GM18517 (cell line): Measurements from ENCODE around the gene GALNT6.

Experiments used
- ATAC-seq: cut with Tn5 transposase; IDR thresholded peaks from one replicate; pipeline ENCODE4 v1.9.1; 2021; ENCODE audit warnings: mild to moderate bottlenecking, moderate library complexity; ENCODE audit not compliant: unreplicated experiment

GALNT6 gene

DNA sequence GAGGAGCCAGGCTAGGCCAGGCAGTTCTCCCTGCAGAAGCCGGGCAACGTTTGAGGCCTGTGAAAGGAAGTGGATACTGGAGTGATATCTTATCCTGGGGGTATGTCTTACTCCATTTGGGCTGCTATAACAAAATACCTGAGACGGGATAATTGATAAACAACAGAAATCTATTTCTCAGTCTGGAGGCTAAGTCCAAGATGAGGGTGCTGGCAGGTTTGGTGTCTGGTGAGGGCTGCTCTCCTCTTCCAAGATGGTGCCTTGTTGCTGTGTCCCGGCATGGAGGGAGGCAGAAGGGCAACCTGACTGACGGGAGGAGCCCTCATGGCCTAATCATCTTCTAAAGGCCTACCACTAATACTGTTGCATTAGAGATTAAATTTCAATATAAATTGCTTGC, 15.7 kb upstream of the GALNT6 start:
- no peak for ATAC-seq

DNA sequence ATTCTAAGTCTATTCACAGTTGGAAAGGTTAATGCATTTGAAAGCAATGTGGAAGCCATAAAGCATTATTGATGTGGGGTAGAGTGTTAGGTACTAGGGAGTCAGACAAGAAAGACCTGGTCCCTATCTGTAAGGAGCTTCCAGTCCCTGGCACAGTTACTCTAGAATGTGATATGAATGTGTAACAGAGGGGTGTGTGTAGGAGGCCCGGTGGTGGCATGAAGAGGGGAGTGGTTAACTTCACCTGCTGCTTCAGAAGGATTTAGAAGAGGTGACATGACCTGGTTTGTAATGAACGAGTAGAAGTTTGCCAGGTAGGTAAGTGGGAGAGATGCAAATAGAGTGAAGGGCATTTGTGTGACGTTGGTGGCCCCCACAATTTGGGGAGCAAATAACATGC, 15.1 kb upstream of the GALNT6 start:
- no peak for ATAC-seq

DNA sequence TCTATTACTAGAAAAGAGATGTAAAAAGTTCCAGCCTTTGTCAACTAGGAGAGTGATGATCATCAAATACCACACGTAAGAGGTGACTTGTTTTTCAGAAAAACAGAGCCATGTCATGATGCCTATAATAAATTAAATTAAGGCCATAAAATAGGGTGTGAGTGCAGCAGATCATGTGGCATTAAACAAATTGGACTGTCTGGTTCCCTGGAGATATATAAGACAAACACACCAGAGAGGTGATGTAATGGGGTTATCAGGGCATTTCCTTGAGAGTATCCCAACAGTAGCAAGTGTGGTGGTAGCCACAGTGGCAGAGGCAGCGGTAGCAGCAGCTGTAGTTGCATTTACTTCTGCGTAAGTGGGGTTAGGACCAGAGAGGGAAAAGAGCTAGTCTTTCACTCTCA, 14.6 kb upstream of the GALNT6 start:
- no peak for ATAC-seq

DNA sequence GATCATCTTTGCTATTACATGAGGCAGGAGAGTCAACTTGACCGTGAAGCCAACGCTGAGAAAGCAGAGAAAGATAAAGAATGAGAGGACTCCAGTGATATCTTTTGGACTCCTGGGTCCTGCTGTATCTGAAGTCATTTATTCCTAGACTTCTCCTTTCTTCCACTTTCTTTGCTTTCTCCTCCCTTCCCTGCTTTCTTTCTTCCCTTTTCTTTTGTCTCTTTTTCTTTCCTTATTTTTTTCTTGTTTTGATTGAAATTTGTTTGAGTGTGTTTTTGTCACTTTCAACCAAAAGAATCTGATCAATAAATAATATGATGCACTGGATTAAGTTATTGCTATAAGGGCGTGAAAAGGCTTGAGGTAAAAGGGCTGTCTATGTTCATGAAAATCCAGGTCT, 13.4 kb upstream of the GALNT6 start:
- ATAC-seq = no peak

DNA sequence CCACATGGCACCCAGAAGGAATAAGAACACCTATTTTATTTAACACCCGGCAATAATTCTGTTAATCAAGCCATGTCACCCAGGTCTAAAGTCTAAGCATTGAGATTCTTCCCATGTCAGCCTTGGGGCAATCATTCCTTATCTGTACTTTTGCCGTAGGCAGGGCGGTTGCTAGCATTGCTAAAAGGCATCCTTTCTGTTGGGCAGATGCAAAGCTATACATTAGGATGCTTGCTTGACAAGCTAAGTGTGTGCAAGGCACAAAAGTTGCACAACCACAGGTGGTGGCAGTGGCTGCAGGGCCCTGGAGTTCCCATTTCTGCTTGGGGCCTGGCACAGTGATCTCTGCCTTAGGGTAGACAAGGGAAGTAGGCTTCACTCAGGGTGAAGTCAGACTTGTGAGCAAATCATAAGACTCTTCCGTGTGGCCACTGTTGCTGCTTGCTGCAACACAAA, 12.5 kb upstream of the GALNT6 start:
- ATAC-seq = no peak

DNA sequence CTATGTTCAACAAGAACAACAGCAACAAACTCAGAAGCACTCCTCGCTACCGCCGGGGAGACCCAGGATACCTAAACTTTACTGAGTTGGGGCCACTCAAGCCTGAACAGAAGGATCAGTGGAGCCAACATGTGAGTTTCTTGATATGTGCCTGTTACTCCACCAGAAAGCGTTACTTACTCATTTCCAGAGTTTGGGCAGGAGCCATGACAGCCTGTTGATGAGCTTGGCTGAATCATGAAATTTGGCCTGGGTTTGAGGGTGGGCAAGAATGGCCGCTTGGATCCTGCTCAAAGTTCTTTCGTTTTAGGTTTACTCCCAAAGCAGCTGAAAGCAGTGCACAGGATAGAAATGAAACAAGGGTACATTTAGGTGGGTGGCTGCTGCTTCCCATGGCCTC, 12.0 kb upstream of the GALNT6 start:
- no peak for ATAC-seq

DNA sequence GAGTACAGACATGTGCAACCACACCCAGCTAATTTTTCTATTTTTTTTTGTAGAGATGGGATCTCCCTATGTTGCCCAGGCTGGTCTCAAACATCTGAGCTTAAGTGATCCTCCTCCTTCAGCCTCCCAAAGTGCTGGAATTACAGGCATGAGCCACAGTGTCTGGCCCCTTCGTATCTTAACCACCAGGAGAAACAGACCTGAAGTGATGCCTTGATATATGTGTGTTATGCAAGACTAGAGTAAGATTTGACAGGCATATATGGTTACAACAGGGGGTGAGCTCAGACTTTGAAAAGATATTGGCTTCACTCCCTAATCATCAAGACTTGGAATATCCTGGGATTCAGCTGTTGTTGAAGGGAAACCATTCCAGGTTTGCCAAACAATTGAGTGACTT, 10.7 kb upstream of the GALNT6 start:
- ATAC-seq = no peak

DNA sequence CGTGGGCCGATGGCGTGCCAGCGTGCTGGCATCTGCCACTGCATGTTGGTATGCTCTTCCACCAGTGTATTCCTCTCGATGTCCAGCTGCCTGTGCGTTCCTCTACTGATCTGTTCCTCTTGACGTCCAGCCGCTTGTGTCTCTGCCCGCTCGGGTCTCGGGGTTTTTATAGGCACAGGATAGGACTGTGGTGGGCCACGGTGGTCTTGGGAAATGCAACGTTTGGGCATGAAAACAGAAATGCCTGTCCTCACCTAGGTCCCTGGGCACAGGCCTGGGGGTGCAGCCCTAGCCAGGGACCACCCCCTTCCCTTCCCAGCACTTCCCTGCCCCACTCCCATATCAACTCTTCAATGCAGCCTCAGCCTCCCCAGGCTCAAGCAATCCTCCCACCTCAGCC, 10.3 kb upstream of the GALNT6 start:
- no peak for ATAC-seq

DNA sequence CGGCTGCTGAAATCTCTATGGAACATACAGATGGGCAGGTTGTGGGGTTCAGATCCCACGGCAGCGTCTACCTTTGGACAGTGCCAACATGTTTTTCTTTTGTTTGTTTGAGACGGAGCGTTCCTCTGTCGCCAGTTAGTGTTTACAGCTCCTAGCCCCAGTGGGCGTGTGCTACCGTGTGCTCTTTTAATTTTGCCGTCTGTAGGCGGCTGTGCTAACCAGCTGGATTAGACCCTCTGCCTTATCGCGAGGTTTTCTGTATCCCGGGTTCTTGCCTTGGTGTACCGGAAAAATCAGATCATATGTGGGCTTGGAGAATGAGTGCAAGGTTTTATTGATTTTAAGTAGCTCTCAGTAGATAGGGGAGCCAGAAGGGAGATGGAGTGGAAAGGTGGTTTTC, 9.8 kb upstream of the GALNT6 start:
- ATAC-seq = no peak

DNA sequence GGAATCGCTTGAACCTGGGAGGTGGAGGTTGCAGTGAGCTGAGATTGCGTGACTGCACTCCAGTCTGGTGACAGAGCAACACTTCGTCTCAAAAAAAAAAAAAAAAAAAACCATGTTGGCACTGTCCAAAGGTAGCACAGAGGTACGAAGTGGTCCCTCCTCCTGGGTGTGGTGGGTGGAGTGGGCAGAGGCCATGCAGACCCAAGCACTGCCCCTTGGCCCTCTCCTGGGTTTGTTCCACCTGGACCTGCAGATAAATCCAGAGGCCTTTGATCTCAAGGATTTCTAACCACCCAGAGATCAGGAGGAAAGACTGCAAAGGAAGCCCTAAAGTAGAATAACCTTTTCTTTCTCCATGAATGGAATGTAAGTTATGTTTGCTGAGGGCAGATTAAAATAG, 8.7 kb upstream of the GALNT6 start:
- no peak for ATAC-seq

DNA sequence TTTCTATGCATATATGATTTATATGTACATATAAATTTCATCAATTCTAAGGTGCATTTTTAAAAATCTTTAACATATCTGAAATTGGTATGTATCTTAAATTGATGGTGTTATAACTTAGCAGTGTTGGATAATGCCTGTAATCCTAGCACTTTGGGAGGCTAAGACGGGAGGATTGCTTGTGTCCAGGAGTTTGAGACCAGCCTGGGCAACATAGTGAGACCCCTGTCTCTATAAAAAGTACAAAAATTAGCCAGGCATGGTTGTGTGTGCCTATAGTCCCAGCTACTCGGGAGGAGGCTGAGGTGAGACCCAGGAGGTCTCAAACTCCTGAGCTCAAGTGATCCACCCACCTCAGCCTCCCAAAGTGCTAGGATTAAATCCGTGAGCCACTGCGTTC, 6.5 kb upstream of the GALNT6 start:
- no peak for ATAC-seq

DNA sequence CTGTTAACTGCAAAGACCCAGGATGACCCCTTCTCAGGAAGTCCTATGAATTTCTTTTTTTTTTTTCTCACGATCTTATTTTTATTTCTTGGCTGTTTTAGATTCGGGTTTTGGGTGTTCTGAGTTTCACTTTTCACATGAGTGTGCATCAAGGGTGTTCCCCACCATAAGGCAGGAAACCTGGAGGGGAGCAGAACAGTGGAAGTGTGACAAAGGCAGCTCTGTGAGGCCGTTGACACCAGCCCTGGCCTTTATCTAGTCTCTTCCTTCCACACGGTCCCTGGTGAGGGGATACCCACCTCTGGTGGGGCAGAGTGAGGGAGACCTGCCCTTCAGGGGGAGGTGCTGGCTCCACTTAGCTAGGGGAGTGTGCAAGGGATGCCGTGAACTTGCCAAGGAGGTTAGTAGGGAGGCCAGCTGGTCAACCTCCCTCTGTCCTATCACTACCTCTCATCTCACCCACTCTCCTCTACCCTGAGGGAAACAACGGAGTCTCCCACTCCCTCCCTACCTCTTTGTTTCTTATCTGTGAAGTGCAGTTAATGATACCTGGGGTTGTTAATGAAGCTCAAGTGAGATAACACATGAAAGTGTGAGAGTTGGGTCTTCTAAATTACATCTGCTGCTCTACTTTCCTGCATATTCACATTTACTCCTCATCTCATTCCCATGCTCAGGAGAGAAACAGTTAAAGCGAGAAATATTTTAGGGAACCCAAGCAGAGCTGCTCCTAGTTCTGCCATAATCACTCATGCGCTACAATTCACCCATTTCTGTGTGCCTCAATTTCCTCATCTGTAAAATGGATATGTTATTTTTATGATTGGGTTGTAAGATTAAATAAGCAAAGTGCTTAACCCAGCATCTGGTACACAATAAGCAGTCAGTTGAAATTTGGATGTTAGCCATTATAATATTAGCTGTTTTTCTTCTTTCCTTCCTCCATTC, 4.4 kb upstream of the GALNT6 start:
- peak; percentile 47 for ATAC-seq

DNA sequence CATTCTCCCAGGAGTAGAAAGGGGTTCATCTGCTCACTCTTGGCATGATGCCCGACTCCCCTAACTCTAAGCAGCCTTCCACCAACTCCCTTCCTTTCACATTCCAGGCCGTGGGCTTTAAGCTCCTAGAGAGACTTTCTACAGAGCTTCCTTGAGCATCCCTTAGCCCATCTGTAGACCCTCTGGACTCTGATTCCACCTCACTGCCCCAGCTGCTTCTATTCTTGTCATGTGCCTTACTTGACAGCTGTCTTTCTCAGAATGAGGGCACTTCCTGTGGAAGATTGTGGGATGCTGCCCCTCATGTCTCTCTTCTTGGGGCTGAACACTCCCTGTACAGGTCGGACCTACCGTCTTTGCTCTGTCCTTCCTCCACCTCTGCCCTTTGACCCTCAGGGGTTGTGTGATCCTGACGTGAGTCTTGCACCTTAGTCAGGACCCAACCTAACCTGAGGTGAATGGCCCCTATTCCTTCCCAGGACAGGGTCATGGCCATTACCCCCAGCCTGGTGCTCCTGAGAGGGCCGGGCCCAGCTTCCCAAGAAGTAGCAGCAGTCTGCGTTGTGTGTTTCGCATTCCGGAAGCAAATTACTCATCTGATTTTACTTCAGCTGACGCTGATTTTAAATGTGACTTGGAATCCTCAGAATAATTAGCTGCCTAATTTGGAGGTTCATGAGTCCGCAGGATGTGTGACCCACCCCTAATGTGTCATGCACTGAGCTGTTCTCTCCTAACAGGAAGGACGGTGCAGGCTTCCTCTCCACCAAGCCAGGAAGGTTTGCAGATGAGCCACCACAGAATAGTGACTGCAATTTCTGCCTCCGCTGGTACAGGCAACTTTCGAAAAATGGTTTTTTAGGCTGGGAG, 2.7 kb upstream of the GALNT6 start:
- no peak for ATAC-seq

DNA sequence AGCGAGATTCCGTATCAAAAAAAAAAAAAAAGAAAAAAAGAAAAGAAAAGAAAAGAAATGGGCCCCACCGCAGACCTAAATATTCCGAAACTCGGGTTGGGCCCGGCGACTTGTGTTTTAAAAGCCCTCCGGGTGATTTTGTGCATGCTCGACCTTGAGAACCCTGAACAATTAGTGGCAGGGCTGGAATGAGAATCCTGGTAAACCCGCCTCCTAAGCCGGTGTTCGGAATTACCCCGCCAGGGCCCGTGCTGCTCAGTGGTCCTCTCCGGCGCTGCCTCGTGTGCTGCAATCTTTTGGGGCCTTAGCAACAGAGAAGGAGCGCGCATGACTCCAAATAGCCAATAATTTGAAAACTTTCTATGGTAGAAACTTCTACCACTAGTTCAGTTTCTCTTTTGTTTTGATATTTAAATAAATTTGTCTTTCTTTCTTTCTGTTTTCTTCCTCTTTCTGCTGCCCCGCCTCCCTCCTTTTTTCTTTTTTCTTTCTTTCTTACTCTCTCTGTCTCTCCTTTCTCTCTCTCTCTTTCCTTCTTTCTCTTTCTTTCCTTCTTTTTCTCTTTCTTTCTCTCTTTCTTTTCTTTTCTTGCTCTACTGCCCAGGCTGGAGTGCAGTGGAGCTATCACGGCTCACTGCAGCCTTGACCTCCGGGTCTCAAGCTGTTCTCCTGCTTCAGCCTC, 1.5 kb upstream of the GALNT6 start:
- ATAC-seq = peak; percentile 51

DNA sequence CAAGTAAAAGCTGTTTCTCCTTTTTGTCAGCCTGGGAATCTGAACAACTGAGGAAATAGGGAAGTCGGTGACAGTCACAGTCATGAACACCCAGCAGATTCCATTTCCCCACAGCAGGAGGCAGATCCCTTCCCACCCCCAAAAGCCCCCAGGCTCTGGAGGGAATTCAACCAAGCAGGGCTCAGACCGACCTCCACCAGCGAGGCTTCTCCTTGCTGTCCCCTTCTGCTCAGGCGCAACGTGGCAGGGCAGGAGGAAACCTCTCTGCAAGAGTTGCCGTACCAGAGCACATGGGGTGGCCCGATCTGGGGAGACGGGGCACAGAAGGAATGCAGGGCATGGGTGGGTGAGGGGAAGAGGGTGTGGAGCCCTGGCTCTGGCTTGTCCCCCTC, 319 bp downstream of the GALNT6 start:
- no peak for ATAC-seq

DNA sequence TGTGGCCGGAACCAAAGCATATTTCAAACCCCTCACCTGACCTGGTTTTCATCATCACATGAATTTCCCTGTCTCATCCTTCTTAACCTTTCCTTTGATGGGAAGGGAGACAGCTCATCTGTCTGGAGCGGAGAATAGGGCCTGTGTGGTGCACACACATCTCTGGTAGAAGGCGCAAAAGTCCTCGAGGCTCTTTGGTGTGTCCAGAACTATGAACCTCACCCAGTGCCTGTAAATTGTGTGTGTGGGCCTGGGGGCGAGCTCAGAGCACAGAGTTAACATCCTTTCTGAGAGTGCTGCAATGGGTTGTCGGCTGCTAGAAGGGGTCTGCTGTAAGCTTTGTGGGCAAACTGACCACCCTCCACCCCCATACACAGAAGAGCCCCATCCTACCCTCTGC, 749 bp downstream of the GALNT6 start:
- no peak for ATAC-seq

DNA sequence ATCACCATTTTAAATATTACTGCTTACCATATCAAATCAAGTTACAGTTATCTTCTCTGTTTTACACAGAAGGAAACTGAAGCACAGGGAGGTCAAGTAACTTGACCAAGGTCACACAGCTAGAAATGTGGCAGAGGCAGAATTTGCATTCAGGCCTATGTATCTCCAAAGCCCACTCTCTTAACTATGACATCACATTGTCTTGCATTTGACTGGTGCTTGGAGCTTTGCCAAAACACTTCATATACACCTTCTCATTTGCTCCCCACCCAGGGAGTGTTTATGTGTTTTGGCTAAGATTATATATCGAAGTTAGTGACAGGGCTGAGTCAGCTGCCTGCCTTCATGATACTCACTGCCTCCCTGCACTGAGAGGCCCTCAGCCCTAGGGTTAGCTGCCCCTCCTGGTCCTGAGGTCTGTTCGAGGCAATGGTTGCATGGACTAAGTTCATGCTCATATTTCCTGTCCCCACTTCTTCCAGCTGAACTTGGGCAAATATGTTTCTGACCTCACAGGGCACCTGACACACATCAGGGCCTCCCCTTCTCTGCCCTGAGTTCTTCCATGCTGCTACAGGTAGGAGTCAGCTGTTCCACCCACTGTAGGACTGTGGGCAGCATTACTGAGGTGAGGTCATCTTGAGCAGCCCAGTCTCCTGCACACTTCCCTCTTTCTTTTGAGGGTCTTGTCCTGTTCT, 1.8 kb downstream of the GALNT6 start:
- no peak for ATAC-seq

DNA sequence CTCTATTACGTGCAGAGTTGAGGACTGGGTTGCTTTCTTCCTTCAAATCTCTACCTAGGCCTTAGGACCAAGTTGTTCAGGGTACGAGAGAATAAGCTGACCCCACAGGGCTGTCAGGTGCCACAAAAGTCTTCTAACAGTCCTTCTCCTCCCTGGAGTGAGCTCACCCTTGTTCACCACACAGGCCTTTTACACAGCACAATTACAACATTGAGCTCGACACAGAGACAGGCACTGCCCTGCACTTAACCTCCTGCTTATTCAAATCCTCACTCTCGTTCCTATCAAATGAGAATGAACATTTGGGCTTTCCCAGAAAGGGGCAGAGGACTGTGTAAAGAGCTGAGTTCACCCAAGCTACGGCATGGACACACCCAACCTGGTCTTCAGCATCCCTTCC, 2.4 kb downstream of the GALNT6 start:
- no peak for ATAC-seq

DNA sequence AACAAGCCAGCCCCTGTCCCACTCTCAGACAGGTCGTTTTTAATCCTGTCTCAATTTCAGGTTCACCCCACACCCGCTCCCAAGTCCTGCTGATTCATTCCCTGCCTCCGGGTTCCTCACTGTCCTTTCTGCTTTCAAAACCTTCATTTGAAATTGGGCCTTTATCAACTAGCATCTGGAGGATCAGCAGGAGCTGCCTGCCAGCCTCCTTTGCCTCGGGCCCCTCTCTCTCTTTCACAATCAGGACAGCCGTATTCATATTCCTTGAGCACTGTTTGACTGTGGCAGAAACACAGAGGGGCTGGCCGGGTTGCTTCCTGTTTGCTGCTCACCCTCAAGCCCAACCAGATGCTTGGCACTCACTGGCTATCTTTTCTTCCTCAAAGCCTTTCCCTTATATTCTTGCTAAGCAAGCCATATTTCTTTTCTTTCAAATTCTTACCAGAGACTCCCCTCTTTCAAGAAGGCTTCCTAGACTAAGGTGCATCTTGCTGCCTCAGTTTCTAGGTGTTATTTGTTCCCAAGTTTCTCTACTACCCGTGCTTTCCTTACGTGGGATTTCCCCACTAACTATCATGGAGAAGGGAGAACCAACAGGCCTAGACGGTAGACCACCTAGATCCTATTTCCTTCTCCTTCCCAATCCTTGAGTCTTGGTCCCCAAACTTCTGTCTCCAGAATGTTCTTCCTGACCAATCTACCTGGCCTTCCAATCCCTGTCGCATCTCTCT, 3.0 kb downstream of the GALNT6 start:
- no peak for ATAC-seq

DNA sequence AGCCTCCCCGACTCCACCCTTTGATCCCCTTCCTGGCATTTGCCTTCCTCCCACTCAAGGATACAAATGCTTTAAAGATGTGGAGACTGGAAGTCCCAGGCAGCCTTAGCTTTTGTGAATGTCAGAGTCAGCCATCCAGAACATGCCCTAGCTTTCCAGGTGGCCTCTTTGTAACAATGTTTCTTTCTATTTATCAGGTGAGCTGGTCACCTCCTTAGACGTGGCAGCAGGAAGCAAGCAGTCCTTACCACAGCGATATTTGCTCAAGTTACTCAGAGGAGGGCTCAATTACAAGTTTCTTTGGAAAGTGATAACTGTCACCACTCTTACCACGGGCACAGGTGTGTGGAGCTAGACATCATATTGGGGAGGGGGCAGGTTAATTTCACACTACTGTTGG, 4.9 kb downstream of the GALNT6 start:
- no peak for ATAC-seq
